Progenitor cell of endocrine pancreas (in vitro differentiated cells): ENCODE results near the gene HS3ST5. TPM values are rescaled to one million over a fixed set of nuclear protein-coding genes. Genes with fewer than 3 reads are reported as not detected.

Source experiments
- DNase-seq: peaks from one replicate; pipeline ENCODE4 v3.0.0; 2021; ENCODE audit warnings: low spot score; ENCODE audit not compliant: unreplicated experiment
- H3K27ac Mint-ChIP-seq: 2 replicates; pipeline ENCODE4 v1.8.0; 2021; ENCODE audit warnings: mild to moderate bottlenecking, moderate library complexity, mixed read lengths
- H3K27me3 Mint-ChIP-seq: 2 replicates; pipeline ENCODE4 v1.8.0; 2021; ENCODE audit warnings: mixed read lengths
- H3K36me3 Mint-ChIP-seq: 2 replicates; pipeline ENCODE4 v1.8.0; 2022; ENCODE audit warnings: mixed read lengths; ENCODE audit not compliant: insufficient read depth
- H3K4me1 Mint-ChIP-seq: 2 replicates; pipeline ENCODE4 v1.8.0; 2021; ENCODE audit warnings: low read depth, mixed read lengths
- H3K4me3 Mint-ChIP-seq: 2 replicates; pipeline ENCODE4 v1.8.0; 2021; ENCODE audit warnings: low read depth, mild to moderate bottlenecking, moderate library complexity, mixed read lengths
- H3K9me3 Mint-ChIP-seq: 2 replicates; pipeline ENCODE4 v1.8.0; 2021; ENCODE audit warnings: low read depth, mixed read lengths
- CTCF ChIP-seq: fragments of 200-600 bp; sonication (generic); IDR thresholded peaks from one replicate; pipeline ENCODE4 v1.5.0; 2021; ENCODE audit warnings: antibody characterized with exemption, mild to moderate bottlenecking; ENCODE audit not compliant: unreplicated experiment
- total RNA-seq: library from RNA; stranded (reverse); gene quantifications from 2 replicates; pipeline ENCODE4 v1.2.1, GENCODE V29; 2021

HS3ST5 gene
- total RNA-seq, 1 donor from 2014 or later, result 0.31 TPM

GRCh38 chr6:114301596-114302219 is 41.1 kb downstream of the HS3ST5 start:
- DNase-seq, result no peak
- no peak overlapping the region for H3K27ac Mint-ChIP-seq
- H3K27me3 Mint-ChIP-seq, result no peaks in the 10 kb centered on the region
- no peaks in the 10 kb centered on the region for H3K4me1 Mint-ChIP-seq
- peaks cover 2% of the 10 kb centered on the region for H3K36me3 Mint-ChIP-seq
- H3K4me3 Mint-ChIP-seq, result no peak overlapping the region
- TF ChIP-seq CTCF, result no peak
- H3K9me3 Mint-ChIP-seq, result peaks cover 12% of the 10 kb centered on the region

- no peaks in the 10 kb centered on the region for H3K4me1 Mint-ChIP-seq
- peaks cover 2% of the 10 kb centered on the region for H3K36me3 Mint-ChIP-seq
- peaks cover 10% of the 10 kb centered on the region for H3K9me3 Mint-ChIP-seq
- no peaks in the 10 kb centered on the region for H3K27me3 Mint-ChIP-seq
- TF ChIP-seq CTCF, result no peak
- no peak overlapping the region for H3K27ac Mint-ChIP-seq
- no peak for DNase-seq
- no peak overlapping the region for H3K4me3 Mint-ChIP-seq
Measured at GRCh38 chr6:114297135-114297534, 45.7 kb downstream of the HS3ST5 start.

- no peak for DNase-seq
- no peaks in the 10 kb centered on the region for H3K4me1 Mint-ChIP-seq
- H3K36me3 Mint-ChIP-seq, result no peaks in the 10 kb centered on the region
- no peaks in the 10 kb centered on the region for H3K27me3 Mint-ChIP-seq
- H3K9me3 Mint-ChIP-seq, result no peaks in the 10 kb centered on the region
- no peak overlapping the region for H3K4me3 Mint-ChIP-seq
- no peak overlapping the region for H3K27ac Mint-ChIP-seq
- TF ChIP-seq CTCF, result no peak
Measured at GRCh38 chr6:114292431-114292830, 50.4 kb downstream of the HS3ST5 start.

- Mint-ChIP-seq H3K36me3 (no peaks in the 10 kb centered on the region), H3K4me3 (no peak overlapping the region), H3K27ac (no peak overlapping the region), H3K9me3 (no peaks in the 10 kb centered on the region), H3K4me1 (no peaks in the 10 kb centered on the region), H3K27me3 (no peaks in the 10 kb centered on the region)
- no peak for DNase-seq
- no peak for TF ChIP-seq CTCF
Measured at GRCh38 chr6:114291428-114291827, 51.4 kb downstream of the HS3ST5 start.

GRCh38 chr6:114290864-114291263 is 52.0 kb downstream of the HS3ST5 start:
- Mint-ChIP-seq H3K27ac (no peak overlapping the region), H3K9me3 (no peaks in the 10 kb centered on the region), H3K4me3 (no peak overlapping the region), H3K36me3 (no peaks in the 10 kb centered on the region), H3K4me1 (no peaks in the 10 kb centered on the region), H3K27me3 (no peaks in the 10 kb centered on the region)
- no peak for TF ChIP-seq CTCF
- DNase-seq, result no peak
